Neural crest cell (in vitro differentiated cells): ENCODE measurements around the gene NR2C2. TPM values are rescaled to one million over a fixed set of nuclear protein-coding genes. Genes with fewer than 3 reads are reported as not detected.

Experiments
- DNase-seq: peaks from one replicate; pipeline ENCODE4 v3.0.0; 2021; ENCODE audit warnings: low read depth, mixed read lengths, low spot score
- H3K27ac Mint-ChIP-seq: one replicate; pipeline ENCODE4 v1.8.0; 2021; ENCODE audit warnings: mild to moderate bottlenecking, mixed read lengths; ENCODE audit not compliant: unreplicated experiment
- H3K27me3 Mint-ChIP-seq: 2 replicates; pipeline ENCODE4 v1.8.0; 2021; ENCODE audit warnings: low read depth, mild to moderate bottlenecking, mixed read lengths
- H3K36me3 Mint-ChIP-seq: 2 replicates; pipeline ENCODE4 v1.8.0; 2021; ENCODE audit warnings: low read depth, mild to moderate bottlenecking, mixed read lengths
- H3K4me1 Mint-ChIP-seq: 2 replicates; pipeline ENCODE4 v1.8.0; 2021; ENCODE audit warnings: mixed read lengths
- H3K4me3 Mint-ChIP-seq: one replicate; pipeline ENCODE4 v1.8.0; 2021; ENCODE audit warnings: mild to moderate bottlenecking, mixed read lengths
- H3K9me3 Mint-ChIP-seq: 2 replicates; pipeline ENCODE4 v1.8.0; 2021; ENCODE audit warnings: mixed read lengths
- total RNA-seq: library from RNA; stranded (reverse); gene quantifications from 2 replicates; pipeline ENCODE4 v1.2.1, GENCODE V29; 2021
- TF ChIP-seq, protein P1 (sequence below): fragments of 200-600 bp; sonication (generic); conservative IDR thresholded peaks from 2 replicates; pipeline ENCODE4 v1.5.0; 2021; ENCODE audit warnings: antibody characterized with exemption, mild to moderate bottlenecking

Gene NR2C2
- total RNA-seq, 1 donor from 2014 or later = 34.4 TPM

DNA sequence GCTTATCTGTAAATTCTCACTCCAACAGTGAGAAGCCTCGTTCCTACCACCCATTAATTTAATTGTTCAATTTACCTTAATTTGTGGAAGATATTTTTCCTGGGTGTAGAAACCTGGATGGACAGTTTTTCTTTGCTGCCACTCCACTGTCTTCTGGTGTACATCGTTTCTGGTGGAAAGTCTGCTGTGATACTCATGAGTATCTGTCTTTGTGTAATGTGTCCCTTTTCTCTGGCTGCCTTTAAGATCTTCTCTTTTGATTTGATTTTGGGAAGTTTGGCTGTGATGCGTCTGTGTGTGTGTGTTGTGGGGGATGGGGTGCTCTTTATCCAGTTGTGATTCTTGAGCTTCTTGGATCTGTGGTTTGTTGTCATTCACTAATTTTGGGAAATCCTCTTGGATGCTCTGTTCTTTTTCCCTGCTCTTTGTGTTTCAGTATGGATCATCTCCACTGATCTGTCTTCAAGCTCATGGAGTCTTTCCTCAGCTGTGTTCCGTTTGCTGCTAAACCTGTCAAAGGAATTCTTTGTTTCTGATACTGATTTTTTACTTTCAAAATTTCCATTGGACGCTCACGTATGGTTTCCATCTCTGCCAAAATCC is 42.2 kb upstream of the NR2C2 start:
- H3K36me3 Mint-ChIP-seq = peaks cover 4% of the 10 kb centered on the region
- no peak for DNase-seq
- peaks cover 5% of the 10 kb centered on the region for H3K27me3 Mint-ChIP-seq
- H3K4me3 Mint-ChIP-seq = no peak overlapping the region
- H3K27ac Mint-ChIP-seq = no peak overlapping the region
- H3K4me1 Mint-ChIP-seq = peaks cover 2% of the 10 kb centered on the region
- peaks cover 13% of the 10 kb centered on the region for H3K9me3 Mint-ChIP-seq
- TF ChIP-seq, protein P1, sequence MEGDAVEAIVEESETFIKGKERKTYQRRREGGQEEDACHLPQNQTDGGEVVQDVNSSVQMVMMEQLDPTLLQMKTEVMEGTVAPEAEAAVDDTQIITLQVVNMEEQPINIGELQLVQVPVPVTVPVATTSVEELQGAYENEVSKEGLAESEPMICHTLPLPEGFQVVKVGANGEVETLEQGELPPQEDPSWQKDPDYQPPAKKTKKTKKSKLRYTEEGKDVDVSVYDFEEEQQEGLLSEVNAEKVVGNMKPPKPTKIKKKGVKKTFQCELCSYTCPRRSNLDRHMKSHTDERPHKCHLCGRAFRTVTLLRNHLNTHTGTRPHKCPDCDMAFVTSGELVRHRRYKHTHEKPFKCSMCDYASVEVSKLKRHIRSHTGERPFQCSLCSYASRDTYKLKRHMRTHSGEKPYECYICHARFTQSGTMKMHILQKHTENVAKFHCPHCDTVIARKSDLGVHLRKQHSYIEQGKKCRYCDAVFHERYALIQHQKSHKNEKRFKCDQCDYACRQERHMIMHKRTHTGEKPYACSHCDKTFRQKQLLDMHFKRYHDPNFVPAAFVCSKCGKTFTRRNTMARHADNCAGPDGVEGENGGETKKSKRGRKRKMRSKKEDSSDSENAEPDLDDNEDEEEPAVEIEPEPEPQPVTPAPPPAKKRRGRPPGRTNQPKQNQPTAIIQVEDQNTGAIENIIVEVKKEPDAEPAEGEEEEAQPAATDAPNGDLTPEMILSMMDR = no peak

DNA sequence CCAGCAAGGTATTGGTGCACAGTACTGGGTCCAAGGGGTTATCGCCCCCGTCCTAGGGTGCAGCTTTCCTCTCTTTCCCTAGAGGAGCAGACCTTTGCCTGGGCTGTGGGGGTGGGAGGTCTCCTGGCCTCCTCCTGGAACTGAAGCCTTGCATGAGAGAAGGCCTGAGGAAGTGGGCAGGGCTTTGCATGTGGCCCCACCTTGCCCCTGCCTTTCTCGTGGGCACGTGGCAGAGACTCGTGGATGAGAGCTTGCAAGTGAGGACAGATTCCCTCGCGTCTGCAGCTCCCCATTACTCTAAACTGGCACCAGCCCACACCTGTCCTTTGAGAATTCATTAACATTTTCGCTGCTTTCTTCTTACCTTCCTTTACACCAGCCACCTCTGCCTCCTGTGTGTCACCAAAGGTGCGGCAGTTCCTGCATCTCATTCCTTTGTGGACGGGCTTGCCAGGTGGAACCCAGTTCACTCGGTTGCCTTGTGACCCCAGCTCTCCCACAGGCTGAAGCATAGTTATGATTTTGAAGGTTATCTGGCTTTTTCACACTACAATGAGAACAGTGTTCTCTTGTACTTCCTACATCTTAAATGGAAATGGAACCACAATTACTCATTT is 40.9 kb upstream of the NR2C2 start:
- no peak for DNase-seq
- TF ChIP-seq, protein P1 = no peak
- Mint-ChIP-seq H3K4me1 (no peaks in the 10 kb centered on the region), H3K27ac (no peak overlapping the region), H3K9me3 (peaks cover 13% of the 10 kb centered on the region), H3K27me3 (peaks cover 5% of the 10 kb centered on the region), H3K4me3 (no peak overlapping the region), H3K36me3 (peaks cover 4% of the 10 kb centered on the region)

GRCh38 chr3:14907043-14907966 is 40.1 kb upstream of the NR2C2 start:
- TF ChIP-seq, protein P1 = no peak
- peaks cover 4% of the 10 kb centered on the region for H3K36me3 Mint-ChIP-seq
- no peaks in the 10 kb centered on the region for H3K4me1 Mint-ChIP-seq
- H3K27me3 Mint-ChIP-seq = peaks cover 9% of the 10 kb centered on the region
- no peak overlapping the region for H3K27ac Mint-ChIP-seq
- H3K4me3 Mint-ChIP-seq = no peak overlapping the region
- DNase-seq = no peak
- peaks cover 13% of the 10 kb centered on the region for H3K9me3 Mint-ChIP-seq

DNA sequence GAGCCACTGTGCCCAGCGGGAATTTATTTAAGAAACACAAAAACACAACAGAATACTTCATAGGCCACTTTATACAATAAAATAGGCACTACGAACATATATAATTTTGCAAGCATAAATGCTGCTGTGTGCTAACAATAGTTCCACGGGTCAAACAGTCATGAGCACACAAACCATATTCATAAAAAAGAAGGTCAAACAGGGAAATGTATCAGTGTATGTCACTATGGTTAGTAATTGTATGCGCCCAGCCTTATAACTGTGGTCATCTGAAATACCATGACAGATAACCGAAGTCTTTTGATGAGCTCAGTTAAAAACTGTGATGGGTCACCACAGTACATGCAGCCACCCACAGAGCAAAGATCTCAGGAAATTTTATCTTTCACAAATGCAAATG is 38.1 kb upstream of the NR2C2 start:
- Mint-ChIP-seq H3K27ac (no peak overlapping the region), H3K9me3 (peaks cover 13% of the 10 kb centered on the region), H3K36me3 (peaks cover 4% of the 10 kb centered on the region), H3K4me3 (no peak overlapping the region), H3K4me1 (no peaks in the 10 kb centered on the region), H3K27me3 (peaks cover 12% of the 10 kb centered on the region)
- no peak for DNase-seq
- TF ChIP-seq, protein P1 = no peak

GRCh38 chr3:14911651-14912050 is 35.7 kb upstream of the NR2C2 start:
- H3K27ac Mint-ChIP-seq = no peak overlapping the region
- no peaks in the 10 kb centered on the region for H3K36me3 Mint-ChIP-seq
- H3K27me3 Mint-ChIP-seq = peaks cover 8% of the 10 kb centered on the region
- TF ChIP-seq, protein P1 = no peak
- no peaks in the 10 kb centered on the region for H3K4me1 Mint-ChIP-seq
- DNase-seq = no peak
- H3K4me3 Mint-ChIP-seq = no peak overlapping the region
- H3K9me3 Mint-ChIP-seq = peaks cover 1% of the 10 kb centered on the region
